Right renal cortex interstitium (tissue), 3 donors: ENCODE measurements around the gene SLC30A10. TPM values are rescaled to one million over a fixed set of nuclear protein-coding genes. Genes with fewer than 3 reads are reported as not detected.
"Not testable (repeated sequence)": the region's sequence is repeated elsewhere in the genome, so short reads cannot be mapped to it uniquely, and the experiment has no call there.

ENCODE experiments used
- DNase-seq, 3 donors: peaks; one replicate each; pipeline ENCODE4 v3.0.0-alpha.2; 2013; ENCODE audit warnings: low read depth in 3 of 3, low spot score in 2 of 3
- polyA plus RNA-seq, 3 donors: library from polyadenylated mRNA; unstranded; fragments of 120-200 nt; gene quantifications; one replicate each; pipeline ENCODE4 v1.2.1, GENCODE V29; 2013; ENCODE audit not compliant: insufficient read length in 3 of 3

Gene SLC30A10
- polyA plus RNA-seq, 3 donors: 0.07 to 0.08 (median 0.08) TPM

- DNase-seq: no peak
These were observed 30.4 kb downstream of the SLC30A10 start for GRCh38 chr1:219897914-219898313.

DNA sequence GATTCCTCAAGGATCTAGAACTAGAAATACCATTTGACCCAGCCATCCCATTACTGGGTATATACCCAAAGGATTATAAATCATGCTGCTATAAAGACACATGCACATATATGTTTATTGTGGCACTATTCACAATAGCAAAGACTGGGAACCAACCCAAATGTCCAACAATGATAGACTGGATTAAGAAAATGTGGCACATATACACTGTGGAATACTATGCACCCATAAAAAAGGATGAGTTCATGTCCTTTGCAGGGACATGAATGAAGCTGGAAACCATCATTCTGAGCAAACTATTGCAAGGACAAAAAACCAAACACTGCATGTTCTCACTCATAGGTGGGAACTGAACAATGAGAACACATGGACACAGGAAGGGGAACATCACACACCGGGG, 36.1 kb downstream of the SLC30A10 start:
- DNase-seq: not testable (repeated sequence)

DNA sequence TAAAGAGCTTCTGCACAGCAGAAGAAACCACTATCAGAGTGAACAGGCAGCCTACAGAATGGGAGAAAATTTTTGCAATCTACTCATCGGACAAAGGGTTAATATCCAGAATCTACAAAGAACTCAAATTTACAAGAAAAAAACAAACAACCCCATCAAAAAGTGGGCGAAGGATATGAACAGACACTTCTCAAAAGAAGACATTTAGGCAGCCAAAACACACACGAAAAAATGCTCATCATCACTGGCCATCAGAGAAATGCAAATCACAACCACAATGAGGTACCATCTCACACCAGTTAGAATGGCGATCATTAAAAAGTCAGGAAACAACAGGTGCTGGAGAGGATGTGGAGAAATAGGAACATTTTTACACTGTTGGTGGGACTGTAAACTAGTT, 36.5 kb downstream of the SLC30A10 start:
- not testable (repeated sequence) for DNase-seq

GRCh38 chr1:219888667-219889066, 39.7 kb downstream of the SLC30A10 start:
- not testable (repeated sequence) for DNase-seq

DNA sequence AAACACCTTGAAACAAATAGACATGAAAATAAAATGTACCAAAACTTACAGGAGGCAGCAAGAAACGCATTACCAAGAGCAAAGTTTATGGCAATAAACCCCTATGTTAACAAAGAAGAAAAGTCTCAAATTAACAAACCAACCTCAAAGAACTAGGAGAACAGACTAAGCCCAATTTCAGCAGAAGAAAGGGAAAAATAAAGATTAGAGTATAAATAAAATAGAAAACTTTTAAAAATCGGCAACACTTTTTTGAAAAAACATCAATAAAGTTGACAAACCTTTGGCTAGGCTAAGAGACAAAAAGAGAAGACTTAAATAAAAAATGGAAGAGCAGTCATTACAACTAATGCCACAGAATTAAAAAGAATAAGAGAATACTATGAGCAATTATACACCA, 42.7 kb downstream of the SLC30A10 start:
- DNase-seq: no peak

DNA sequence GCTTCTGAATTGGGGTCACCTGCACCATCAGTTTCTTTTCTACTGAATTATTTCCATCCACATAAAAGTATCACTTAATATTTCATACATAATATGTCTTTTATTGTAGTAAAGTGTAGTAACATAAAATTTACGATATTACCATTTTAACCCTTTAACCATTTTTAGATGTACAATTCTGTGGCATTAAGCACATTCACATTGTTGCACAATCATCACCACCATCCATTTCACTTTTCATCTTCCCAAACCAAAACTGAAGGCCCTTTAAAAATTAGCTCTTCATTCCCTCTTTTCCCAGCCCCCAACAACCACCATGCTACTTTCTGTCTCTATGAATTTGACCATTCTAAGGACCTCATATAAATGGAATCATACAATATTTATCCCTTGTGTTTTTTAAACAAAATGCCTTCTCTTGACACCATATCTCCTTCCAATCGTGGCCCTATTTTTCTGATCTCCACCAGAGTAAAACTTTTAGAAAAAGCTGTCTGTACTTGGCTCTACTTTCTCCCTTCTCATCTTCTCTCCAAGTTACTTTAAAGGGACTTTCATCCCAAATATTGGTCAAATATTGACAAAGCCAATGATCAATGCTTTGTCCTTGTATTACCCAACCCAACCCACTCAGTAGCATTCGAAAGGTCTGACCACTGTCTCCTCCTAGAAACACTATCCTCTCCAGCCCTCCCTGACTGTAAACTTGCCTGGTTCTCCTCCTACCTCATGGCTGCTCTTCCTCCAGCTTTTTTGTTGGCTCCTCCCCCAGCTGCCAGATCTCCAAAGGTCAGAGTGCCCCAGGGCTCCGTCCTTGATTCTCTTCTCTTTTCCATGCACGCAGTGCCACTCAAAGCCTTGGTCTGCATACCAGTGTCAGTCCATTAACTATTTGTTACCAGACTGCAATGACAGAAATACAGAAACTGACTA, 44.7 kb downstream of the SLC30A10 start:
- no peak for DNase-seq

GRCh38 chr1:219882755-219883154, 45.6 kb downstream of the SLC30A10 start:
- DNase-seq: no peak

DNA sequence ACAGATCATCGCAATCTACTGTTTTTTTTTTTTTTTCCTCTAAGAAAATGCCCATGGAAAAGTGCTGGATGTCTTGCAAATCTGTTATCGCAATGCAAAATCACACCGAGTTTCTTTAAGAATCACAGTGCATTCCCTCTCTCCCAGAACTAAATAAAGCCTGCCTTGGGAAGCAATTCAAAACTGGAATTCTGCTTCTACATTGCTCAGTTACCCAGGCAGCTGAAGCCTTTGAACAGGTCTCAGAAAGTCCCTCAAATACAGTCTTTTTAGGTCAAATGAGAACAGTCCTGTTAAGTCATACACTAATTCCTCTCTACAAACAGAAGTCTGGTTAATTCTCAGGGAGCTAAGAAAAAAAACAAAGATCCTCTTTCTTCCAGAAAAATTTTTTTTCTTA, 46.3 kb downstream of the SLC30A10 start:
- DNase-seq: no peak

DNA sequence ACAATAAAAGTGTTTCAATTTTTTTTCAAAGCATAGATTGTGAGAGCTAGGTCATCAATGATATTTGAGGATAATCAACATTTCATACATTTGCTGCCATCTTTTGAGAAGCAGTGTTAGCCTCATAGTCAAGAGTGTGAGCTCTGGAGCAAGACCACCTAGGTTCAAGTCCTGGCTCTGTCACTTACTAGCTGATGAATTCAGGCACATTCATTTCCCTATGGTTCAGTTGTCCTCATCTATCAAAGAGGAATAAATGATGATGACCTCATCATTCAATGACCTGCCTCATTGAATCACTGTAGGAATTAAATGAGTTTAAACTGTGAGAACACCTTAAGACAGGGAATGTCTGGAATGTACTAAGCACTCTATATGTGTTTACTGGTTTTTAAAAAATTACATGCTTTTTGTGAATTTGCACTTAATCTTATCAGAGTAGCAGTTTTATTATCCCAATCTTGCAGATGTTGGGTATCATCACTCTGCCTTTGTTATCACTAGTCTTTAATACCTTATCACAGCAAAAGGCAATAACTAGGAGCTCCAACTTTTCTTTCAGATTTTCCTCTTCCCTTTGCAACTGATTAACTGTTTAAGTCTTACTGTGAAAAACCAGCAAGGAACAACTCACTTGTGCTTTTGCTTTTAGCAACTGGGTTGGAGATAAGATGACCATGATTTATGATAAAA, 47.4 kb downstream of the SLC30A10 start:
- DNase-seq: no peak

- no peak for DNase-seq
These were observed 51.6 kb downstream of the SLC30A10 start for GRCh38 chr1:219876798-219877209.

DNA sequence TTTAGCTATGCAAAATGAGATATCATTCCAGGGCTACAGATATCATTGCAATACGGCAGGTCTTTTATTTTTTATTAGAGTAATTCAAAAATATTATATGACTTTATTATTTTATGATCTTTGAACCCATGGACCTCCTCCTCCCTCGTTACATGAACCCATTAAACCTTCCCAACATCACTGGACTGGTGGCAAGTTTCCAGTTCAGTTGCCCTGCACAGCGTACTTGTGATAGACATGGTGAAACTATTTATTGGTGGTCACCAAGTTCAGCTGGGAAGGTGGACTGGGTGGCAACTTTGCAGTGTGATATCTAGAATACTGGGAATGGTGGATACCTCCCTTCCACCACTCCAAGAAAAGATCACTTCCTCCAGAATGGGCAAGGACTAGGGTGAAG, 52.5 kb downstream of the SLC30A10 start:
- no peak for DNase-seq

DNA sequence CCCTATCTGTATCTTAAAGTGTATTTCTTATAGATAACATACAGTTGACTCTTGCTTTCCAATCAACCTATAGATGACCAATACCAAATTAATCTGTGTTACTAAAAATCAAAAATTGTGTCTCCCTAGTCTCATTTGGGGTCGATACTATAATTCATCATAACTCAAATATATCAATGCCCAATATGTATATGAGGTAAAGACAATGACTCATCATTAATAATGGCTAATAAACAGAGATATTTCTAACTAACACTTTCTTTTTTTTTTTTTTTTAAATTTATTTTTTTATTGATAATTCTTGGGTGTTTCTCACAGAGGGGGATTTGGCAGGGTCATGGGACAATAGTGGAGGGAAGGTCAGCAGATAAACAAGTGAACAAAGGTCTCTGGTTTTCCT, 55.8 kb downstream of the SLC30A10 start:
- not testable (repeated sequence) for DNase-seq

- DNase-seq: no peak
These were observed 56.8 kb downstream of the SLC30A10 start for GRCh38 chr1:219871427-219872057.

DNA sequence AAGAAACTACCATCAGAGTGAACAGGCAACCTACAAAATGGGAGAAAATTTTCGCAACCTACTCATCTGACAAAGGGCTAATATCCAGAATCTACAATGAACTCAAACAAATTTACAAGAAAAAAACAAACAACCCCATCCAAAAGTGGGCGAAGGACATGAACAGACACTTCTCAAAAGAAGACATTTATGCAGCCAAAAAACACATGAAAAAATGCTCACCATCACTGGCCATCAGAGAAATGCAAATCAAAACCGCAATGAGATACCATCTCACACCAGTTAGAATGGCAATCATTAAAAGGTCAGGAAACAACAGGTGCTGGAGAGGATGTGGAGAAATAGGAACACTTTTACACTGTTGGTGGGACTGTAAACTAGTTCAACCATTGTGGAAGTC, 59.7 kb downstream of the SLC30A10 start:
- not testable (repeated sequence) for DNase-seq

Other genes starting within 250 kb of the SLC30A10 start
- 100 to 1,000 TPM; 108 to 126 (median 124) TPM for gene EPRS1, start 117.9 kb upstream of the SLC30A10 start, polyA plus RNA-seq
- gene BPNT1, start 161.2 kb upstream of the SLC30A10 start, polyA plus RNA-seq: 10 to 100 TPM; 59.8 to 64.8 (median 61.1) TPM
- 100 to 1,000 TPM; 100 to 104 (median 103) TPM for gene IARS2, start 165.6 kb upstream of the SLC30A10 start, polyA plus RNA-seq